ENCODE results near the gene SRXN1. TPM values are rescaled to one million over a fixed set of nuclear protein-coding genes. Genes with fewer than 3 reads are reported as not detected.
A peak's percentile ranks its signal among the peaks of the same experiment; 100 is the strongest.

The SRXN1 gene
- total and polyA plus RNA-seq, 9 of the 15 experiments (the other 6 are each of a cell fraction or from before 2014, with no cell fraction given), result 6.8 to 36.4 (median 21.6) TPM

DNA sequence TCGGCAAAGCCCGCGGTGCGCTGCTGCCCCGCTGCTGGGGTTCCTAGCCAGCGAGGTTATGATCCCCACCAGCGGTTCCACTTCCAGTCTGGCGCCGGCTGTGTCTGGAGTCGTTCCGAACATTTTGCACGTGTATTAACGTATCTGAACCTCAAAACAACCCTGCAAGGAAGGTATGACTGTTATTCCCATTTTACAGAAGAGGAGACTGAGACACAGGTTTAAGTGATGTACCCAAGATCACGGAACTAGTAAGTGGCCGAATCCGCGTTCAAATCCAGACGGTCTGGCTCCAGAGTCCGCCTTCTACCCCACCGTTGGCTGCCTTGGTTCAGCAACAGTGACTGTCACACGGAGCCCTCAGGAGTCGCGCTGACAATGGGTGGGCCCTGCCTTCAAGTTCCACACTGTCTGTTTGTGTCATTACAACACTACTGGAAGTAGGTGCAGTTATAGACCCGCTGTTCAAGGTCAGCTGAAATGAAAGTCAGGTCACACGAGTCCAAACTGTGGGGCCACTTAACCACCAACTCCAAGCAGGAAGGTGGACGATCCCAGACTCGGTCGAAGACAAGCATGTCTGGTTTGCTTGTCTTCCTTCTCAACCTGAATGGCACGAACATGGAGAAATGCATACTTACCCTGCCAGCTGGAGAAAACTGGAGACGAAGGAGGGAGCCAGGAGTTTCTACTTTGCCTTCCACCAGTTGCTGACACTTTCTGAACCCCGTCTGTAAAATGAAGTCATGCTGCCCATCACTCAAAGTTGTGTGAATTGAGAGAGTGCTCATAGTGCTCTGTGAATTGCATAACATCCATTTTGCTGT is 803 bp upstream of the SRXN1 start (continued):
- no peak for TF ChIP-seq SAFB2 (IDR thresholded peaks at IDR 0.05; ENCODE audit: borderline replicate concordance, low read depth, low read length, severe bottlenecking)
- TF ChIP-seq GATAD2A (IDR thresholded peaks at IDR 0.05), result no peak
- TF ChIP-seq CC2D1A (IDR thresholded peaks at IDR 0.05), result peak; percentile 67
- TF ChIP-seq ZNF23 (CRISPR knock-in tag; IDR thresholded peaks at IDR 0.05), result no peak
- TF ChIP-seq, protein P1, sequence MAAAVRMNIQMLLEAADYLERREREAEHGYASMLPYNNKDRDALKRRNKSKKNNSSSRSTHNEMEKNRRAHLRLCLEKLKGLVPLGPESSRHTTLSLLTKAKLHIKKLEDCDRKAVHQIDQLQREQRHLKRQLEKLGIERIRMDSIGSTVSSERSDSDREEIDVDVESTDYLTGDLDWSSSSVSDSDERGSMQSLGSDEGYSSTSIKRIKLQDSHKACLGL (CRISPR knock-in tag; IDR thresholded peaks at IDR 0.05; ENCODE audit: borderline replicate concordance, poor library complexity, severe bottlenecking), result no peak
- TF ChIP-seq FOXA3 (CRISPR knock-in tag; conservative IDR thresholded peaks at IDR 0.05 in 1 of 2, IDR thresholded peaks at IDR 0.05 in 1 of 2), result 0 out of 4 replicates have a peak, but pooled peaks of 1 of the 2 experiments have one; percentile 24
- TF ChIP-seq ESRRB (CRISPR knock-in tag; IDR thresholded peaks at IDR 0.05; ENCODE audit: borderline replicate concordance), result no peak; the same call in 1 of the 2 replicates
- TF ChIP-seq MCM7 (IDR thresholded peaks at IDR 0.05), result no peak
- no peak for TF ChIP-seq TAF15 (IDR thresholded peaks at IDR 0.05; ENCODE audit: low read depth, low read length)
- no peak for TF ChIP-seq ZNF318 (IDR thresholded peaks at IDR 0.05; ENCODE audit: borderline replicate concordance in 1 of 2, low read depth in 1 of 2)
- 0 out of 2 replicates have a peak, but pooled peaks have one; percentile 71 for TF ChIP-seq ZC3H4 (CRISPR knock-in tag; IDR thresholded peaks at IDR 0.05; ENCODE audit: borderline replicate concordance)
- no peak for TF ChIP-seq SLC30A9 (CRISPR knock-in tag; IDR thresholded peaks at IDR 0.05)
- no peak for TF ChIP-seq ZNF124 (CRISPR knock-in tag; IDR thresholded peaks at IDR 0.05)

Data from K562 (cell line).